ENCODE results near the gene PLB1.

DNA sequence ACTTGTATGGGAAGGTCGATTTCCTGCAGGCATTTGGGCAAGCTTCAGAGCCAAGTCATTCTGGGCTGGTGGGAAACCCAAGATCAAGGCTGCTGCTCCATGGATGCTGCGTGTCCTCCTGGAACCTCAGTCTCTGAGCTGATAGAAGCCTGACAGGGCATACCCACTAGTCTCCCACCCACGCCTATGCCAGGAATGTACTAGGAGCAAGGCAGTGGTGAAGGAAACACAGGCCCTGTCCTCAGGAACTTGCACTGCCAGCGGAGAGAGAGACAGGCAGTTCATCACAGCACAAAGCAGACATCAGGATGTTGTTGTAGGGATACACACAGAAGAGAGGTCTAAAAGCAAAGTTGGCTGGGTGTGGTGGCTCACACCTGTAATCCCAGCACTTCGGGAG, 84.2 kb downstream of the PLB1 start:
- TF ChIP-seq, protein P1, sequence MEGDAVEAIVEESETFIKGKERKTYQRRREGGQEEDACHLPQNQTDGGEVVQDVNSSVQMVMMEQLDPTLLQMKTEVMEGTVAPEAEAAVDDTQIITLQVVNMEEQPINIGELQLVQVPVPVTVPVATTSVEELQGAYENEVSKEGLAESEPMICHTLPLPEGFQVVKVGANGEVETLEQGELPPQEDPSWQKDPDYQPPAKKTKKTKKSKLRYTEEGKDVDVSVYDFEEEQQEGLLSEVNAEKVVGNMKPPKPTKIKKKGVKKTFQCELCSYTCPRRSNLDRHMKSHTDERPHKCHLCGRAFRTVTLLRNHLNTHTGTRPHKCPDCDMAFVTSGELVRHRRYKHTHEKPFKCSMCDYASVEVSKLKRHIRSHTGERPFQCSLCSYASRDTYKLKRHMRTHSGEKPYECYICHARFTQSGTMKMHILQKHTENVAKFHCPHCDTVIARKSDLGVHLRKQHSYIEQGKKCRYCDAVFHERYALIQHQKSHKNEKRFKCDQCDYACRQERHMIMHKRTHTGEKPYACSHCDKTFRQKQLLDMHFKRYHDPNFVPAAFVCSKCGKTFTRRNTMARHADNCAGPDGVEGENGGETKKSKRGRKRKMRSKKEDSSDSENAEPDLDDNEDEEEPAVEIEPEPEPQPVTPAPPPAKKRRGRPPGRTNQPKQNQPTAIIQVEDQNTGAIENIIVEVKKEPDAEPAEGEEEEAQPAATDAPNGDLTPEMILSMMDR (IDR thresholded peaks at IDR 0.05; ENCODE audit: insufficient read depth, low read length) = no peak
- TF ChIP-seq POLR2AphosphoS5 (IDR thresholded peaks at IDR 0.05; ENCODE audit: low read depth) = no peak
- TF ChIP-seq, protein P2, sequence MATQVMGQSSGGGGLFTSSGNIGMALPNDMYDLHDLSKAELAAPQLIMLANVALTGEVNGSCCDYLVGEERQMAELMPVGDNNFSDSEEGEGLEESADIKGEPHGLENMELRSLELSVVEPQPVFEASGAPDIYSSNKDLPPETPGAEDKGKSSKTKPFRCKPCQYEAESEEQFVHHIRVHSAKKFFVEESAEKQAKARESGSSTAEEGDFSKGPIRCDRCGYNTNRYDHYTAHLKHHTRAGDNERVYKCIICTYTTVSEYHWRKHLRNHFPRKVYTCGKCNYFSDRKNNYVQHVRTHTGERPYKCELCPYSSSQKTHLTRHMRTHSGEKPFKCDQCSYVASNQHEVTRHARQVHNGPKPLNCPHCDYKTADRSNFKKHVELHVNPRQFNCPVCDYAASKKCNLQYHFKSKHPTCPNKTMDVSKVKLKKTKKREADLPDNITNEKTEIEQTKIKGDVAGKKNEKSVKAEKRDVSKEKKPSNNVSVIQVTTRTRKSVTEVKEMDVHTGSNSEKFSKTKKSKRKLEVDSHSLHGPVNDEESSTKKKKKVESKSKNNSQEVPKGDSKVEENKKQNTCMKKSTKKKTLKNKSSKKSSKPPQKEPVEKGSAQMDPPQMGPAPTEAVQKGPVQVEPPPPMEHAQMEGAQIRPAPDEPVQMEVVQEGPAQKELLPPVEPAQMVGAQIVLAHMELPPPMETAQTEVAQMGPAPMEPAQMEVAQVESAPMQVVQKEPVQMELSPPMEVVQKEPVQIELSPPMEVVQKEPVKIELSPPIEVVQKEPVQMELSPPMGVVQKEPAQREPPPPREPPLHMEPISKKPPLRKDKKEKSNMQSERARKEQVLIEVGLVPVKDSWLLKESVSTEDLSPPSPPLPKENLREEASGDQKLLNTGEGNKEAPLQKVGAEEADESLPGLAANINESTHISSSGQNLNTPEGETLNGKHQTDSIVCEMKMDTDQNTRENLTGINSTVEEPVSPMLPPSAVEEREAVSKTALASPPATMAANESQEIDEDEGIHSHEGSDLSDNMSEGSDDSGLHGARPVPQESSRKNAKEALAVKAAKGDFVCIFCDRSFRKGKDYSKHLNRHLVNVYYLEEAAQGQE (IDR thresholded peaks at IDR 0.05; ENCODE audit: insufficient replicate concordance, low read depth) = no peak
